HEK293T (cell line): ENCODE results near the gene OR4N5.

Source experiments
- ARNT ChIP-seq: fragments of 450-650 bp; IDR thresholded peaks from 2 replicates; pipeline ENCODE4 v1.6.1; 2017; ENCODE audit warnings: mild to moderate bottlenecking
- BHLHE40 ChIP-seq: fragments of 450-650 bp; IDR thresholded peaks from 2 replicates; pipeline ENCODE4 v1.6.1; 2016; ENCODE audit warnings: mild to moderate bottlenecking, moderate library complexity, borderline replicate concordance
- ELF4 ChIP-seq: fragments of 450-650 bp; IDR thresholded peaks from 2 replicates; pipeline ENCODE4 v1.6.1; 2017; ENCODE audit warnings: antibody characterized with exemption
- FOXA1 ChIP-seq: fragments of 450-650 bp; IDR thresholded peaks from 2 replicates; pipeline ENCODE4 v1.6.1; 2016; ENCODE audit warnings: mild to moderate bottlenecking
- FOXK2 ChIP-seq: fragments of 450-650 bp; IDR thresholded peaks from 2 replicates; pipeline ENCODE4 v1.6.1; 2016; ENCODE audit warnings: mild to moderate bottlenecking
- FOXM1 ChIP-seq: fragments of 450-650 bp; IDR thresholded peaks from 2 replicates; pipeline ENCODE4 v1.6.1; 2017; ENCODE audit warnings: mild to moderate bottlenecking, borderline replicate concordance
- L3MBTL2 ChIP-seq: fragments of 450-650 bp; conservative IDR thresholded peaks from 2 replicates; pipeline ENCODE4 v1.6.1; 2016; ENCODE audit warnings: mild to moderate bottlenecking
- LEF1 ChIP-seq: fragments of 450-650 bp; IDR thresholded peaks from 2 replicates; pipeline ENCODE4 v1.6.1; 2017; ENCODE audit warnings: mild to moderate bottlenecking, borderline replicate concordance
- NFRKB ChIP-seq: fragments of 450-650 bp; IDR thresholded peaks from 2 replicates; pipeline ENCODE4 v1.6.1; 2016; ENCODE audit warnings: mild to moderate bottlenecking, moderate library complexity
- SP1 ChIP-seq: fragments of 450-650 bp; IDR thresholded peaks from 2 replicates; pipeline ENCODE4 v1.6.1; 2017
- SUZ12 ChIP-seq: fragments of 450-650 bp; IDR thresholded peaks from 2 replicates; pipeline ENCODE4 v1.6.1; 2016; ENCODE audit warnings: mild to moderate bottlenecking
- TARDBP ChIP-seq: fragments of 450-650 bp; IDR thresholded peaks from 2 replicates; pipeline ENCODE4 v1.6.1; 2016
- ZNF384 ChIP-seq: fragments of 450-650 bp; IDR thresholded peaks from 2 replicates; pipeline ENCODE4 v1.6.1; 2016

- TF ChIP-seq ZNF384 = no peak
- TF ChIP-seq NFRKB = no peak
- no peak for TF ChIP-seq ARNT
- TF ChIP-seq SP1 = no peak
- TF ChIP-seq FOXK2 = no peak
- TF ChIP-seq TARDBP = no peak
- TF ChIP-seq ELF4 = no peak
- no peak for TF ChIP-seq LEF1
- TF ChIP-seq FOXM1 = no peak
- no peak for TF ChIP-seq FOXA1
- TF ChIP-seq SUZ12 = no peak
- no peak for TF ChIP-seq BHLHE40
- no peak for TF ChIP-seq L3MBTL2
Observed at GRCh38 chr14:20190596-20190995, 52.0 kb downstream of the OR4N5 start, which contains the start of gene OR11G2.
